A549 (cell line): ENCODE results near the gene SLC25A13. TPM values are rescaled to one million over a fixed set of nuclear protein-coding genes. Genes with fewer than 3 reads are reported as not detected.

Experiments
- ATAC-seq, 2 experiments: fragments of 200-7000 bp in 1 of 2; fragments of >200 bp in 1 of 2; cut with Nextera tagmentation in 1 of 2; cut with Tn5 transposase in 1 of 2; 3 replicates each; pipeline versions ENCODE4 v1.8.0 to v1.9.1; 2018 to 2020; ENCODE audit warnings: mild to moderate bottlenecking in 1 of 2, moderate library complexity in 1 of 2
- CTCF ChIA-PET: fragments of 300-600 bp; sonication (Branson Sonifier 250); formaldehyde crosslinking; extraction: SDS; loops from one replicate; lab custom pipeline; 2021; ENCODE audit warnings: antibody characterized with exemption, inconsistent platforms; lab: Yijun Ruan, JAX
- POLR2A ChIA-PET: fragments of 350-600 bp; formaldehyde crosslinking; extraction: SDS; loops from one replicate; lab custom pipeline; 2021; ENCODE audit warnings: antibody characterized with exemption, inconsistent platforms; lab: Yijun Ruan, JAX
- DNase-seq, 2 experiments: peaks; one replicate each; pipeline versions ENCODE4 v3.0.0 to v3.0.0-alpha.2; 2011 to 2016; ENCODE audit warnings: low read depth in 1 of 2, low spot score in 1 of 2
- FAIRE-seq: peaks from 2 replicates; lab custom pipeline; 2011; peaks lifted over from hg19 to GRCh38; lab: Jason Lieb, UNC
- H3K27ac ChIP-seq, 2 experiments: fragments of >200 bp; sonication (Bioruptor Twin); formaldehyde crosslinking; 3 replicates each; pipeline ENCODE4 v1.5.1; 2016 to 2017
- H3K4me1 ChIP-seq: fragments of >200 bp; sonication (Bioruptor Twin); formaldehyde crosslinking; 3 replicates; pipeline ENCODE4 v1.6.1; 2016
- H3K4me2 ChIP-seq: fragments of >200 bp; sonication (Bioruptor Twin); formaldehyde crosslinking; 3 replicates; pipeline ENCODE4 v1.6.1; 2016
- H3K4me3 ChIP-seq: fragments of >200 bp; sonication (Bioruptor Twin); formaldehyde crosslinking; 3 replicates; pipeline ENCODE4 v1.5.1; 2016
- H3K9me3 ChIP-seq: fragments of >200 bp; sonication (Bioruptor Twin); formaldehyde crosslinking; 3 replicates; pipeline ENCODE4 v1.6.1; 2016
- ATOH8 ChIP-seq: fragments of 250-450 bp; sonication (Bioruptor Pico); IDR thresholded peaks from 2 replicates; pipeline ENCODE4 v1.5.0; 2020; ENCODE audit warnings: low read depth, mild to moderate bottlenecking, moderate library complexity
- BHLHE40 ChIP-seq: IDR thresholded peaks from 2 replicates; pipeline ENCODE4 v1.6.1; 2012; ENCODE audit warnings: low read depth, low read length, inconsistent platforms
- CBX2 ChIP-seq: fragments of 200-600 bp; sonication (generic); IDR thresholded peaks from 2 replicates; pipeline ENCODE4 v1.6.1; 2016; ENCODE audit warnings: low read depth, mild to moderate bottlenecking, borderline replicate concordance
- CTCF ChIP-seq: fragments of >200 bp; sonication (Bioruptor Twin); formaldehyde crosslinking; IDR thresholded peaks from 3 replicates; pipeline ENCODE4 v1.5.1; 2016
- ELK1 ChIP-seq: fragments of 150-350 bp; IDR thresholded peaks from 2 replicates; pipeline ENCODE4 v1.6.1; 2014; ENCODE audit warnings: low read depth, mild to moderate bottlenecking, low read length
- EP300 ChIP-seq, 2 experiments: fragments of >200 bp; sonication (Bioruptor Twin); formaldehyde crosslinking; IDR thresholded peaks; 2 replicates in 1 of 2; 3 replicates in 1 of 2; pipeline ENCODE4 v1.6.1; 2016 to 2017
- FOSB ChIP-seq: fragments of 250-450 bp; sonication (Bioruptor Pico); IDR thresholded peaks from 2 replicates; pipeline ENCODE4 v1.5.0; 2020; ENCODE audit warnings: mild to moderate bottlenecking, moderate library complexity
- FOXS1 ChIP-seq: fragments of 250-450 bp; sonication (Bioruptor Pico); IDR thresholded peaks from 2 replicates; pipeline ENCODE4 v1.5.0; 2020; ENCODE audit warnings: mild to moderate bottlenecking, moderate library complexity
- GATA3 ChIP-seq: IDR thresholded peaks from 2 replicates; pipeline ENCODE4 v1.6.1; 2012; ENCODE audit warnings: borderline replicate concordance
- HDAC2 ChIP-seq: fragments of 200-600 bp; sonication (generic); IDR thresholded peaks from 2 replicates; pipeline ENCODE4 v1.6.1; 2016
- HOXB13 ChIP-seq: fragments of 250-450 bp; sonication (Bioruptor Pico); IDR thresholded peaks from 2 replicates; pipeline ENCODE4 v1.5.0; 2020; ENCODE audit warnings: low read depth, mild to moderate bottlenecking, moderate library complexity
- MAFK ChIP-seq: fragments of 450-650 bp; IDR thresholded peaks from 2 replicates; pipeline ENCODE4 v1.6.1; 2014; ENCODE audit not compliant: partially characterized antibody
- MAZ ChIP-seq: fragments of 150-350 bp; IDR thresholded peaks from 2 replicates; pipeline ENCODE4 v1.6.1; 2014; ENCODE audit warnings: antibody characterized with exemption, low read depth, low read length, borderline replicate concordance
- NPAS2 ChIP-seq: fragments of 250-450 bp; sonication (Bioruptor Pico); IDR thresholded peaks from 2 replicates; pipeline ENCODE4 v1.8.0; 2022; ENCODE audit warnings: mild to moderate bottlenecking, moderate library complexity, borderline replicate concordance
- POLR2AphosphoS2 ChIP-seq: conservative IDR thresholded peaks from 2 replicates; pipeline ENCODE4 v1.6.1; 2012; ENCODE audit warnings: low read length, improper control_type of control experiment, inconsistent platforms
- RAD21 ChIP-seq, 2 experiments: fragments of >200 bp in 1 of 2; sonication (Bioruptor Twin) in 1 of 2; formaldehyde crosslinking in 1 of 2; IDR thresholded peaks in 1 of 2; conservative IDR thresholded peaks in 1 of 2; 2 replicates in 1 of 2; 3 replicates in 1 of 2; pipeline ENCODE4 v1.6.1; 2012 to 2018; ENCODE audit warnings: inconsistent platforms in 1 of 2
- RCOR1 ChIP-seq: fragments of 150-350 bp; IDR thresholded peaks from 2 replicates; pipeline ENCODE4 v1.6.1; 2014; ENCODE audit warnings: antibody characterized with exemption, low read length, low read depth
- RFX5 ChIP-seq: fragments of 450-650 bp; IDR thresholded peaks from 2 replicates; pipeline ENCODE4 v1.7.1; 2014; ENCODE audit warnings: antibody characterized with exemption, mild to moderate bottlenecking, moderate library complexity
- SMC3 ChIP-seq: fragments of >200 bp; sonication (Bioruptor Twin); formaldehyde crosslinking; IDR thresholded peaks from 3 replicates; pipeline ENCODE4 v1.6.1; 2018; ENCODE audit warnings: inconsistent platforms
- SREBF2 ChIP-seq: fragments of 450-650 bp; IDR thresholded peaks from 2 replicates; pipeline ENCODE4 v1.6.1; 2014; ENCODE audit warnings: mild to moderate bottlenecking, moderate library complexity
- TFCP2L1 ChIP-seq: fragments of 250-450 bp; sonication (Bioruptor Pico); IDR thresholded peaks from 2 replicates; pipeline ENCODE4 v1.5.0; 2021; ENCODE audit warnings: mild to moderate bottlenecking
- USF2 ChIP-seq: fragments of 450-650 bp; IDR thresholded peaks from 2 replicates; pipeline ENCODE4 v1.6.1; 2014; ENCODE audit warnings: antibody characterized with exemption
- ZNF302 ChIP-seq: fragments of 250-450 bp; sonication (Bioruptor Pico); IDR thresholded peaks from 2 replicates; pipeline ENCODE4 v1.9.0; 2021; ENCODE audit warnings: inconsistent platforms, mild to moderate bottlenecking, moderate library complexity
- WGBS: methylation state at CpG from one replicate; pipeline ENCODE4 v1.1.6; 2017; ENCODE audit errors: missing lambda C conversion rate; 5-methylcytosine and 5-hydroxymethylcytosine counted together
- polyA plus RNA-seq, 4 experiments: library from polyadenylated mRNA; depleted of rRNA in 3 of 4; stranded (reverse); fragments of >200 nt; fragmentation: RNase III in 1 of 4; extraction: RNeasy Plus Mini Kit Qiagen cat#74134 plus additional on column Dnase treatment in 1 of 4; gene quantifications; 2 replicates in 3 of 4; 3 replicates in 1 of 4; pipeline ENCODE4 v1.2.3, GENCODE V29; 2011 to 2017

Gene SLC25A13
- polyA plus RNA-seq, 2 of the 4 experiments (the other 2 are of a cell fraction), result 32.7 to 51.0 TPM

- TF ChIP-seq CTCF (no peak), NPAS2 (CRISPR knock-in tag) (no peak)
These were observed 133.7 kb downstream of the SLC25A13 start (continued) for GRCh38 chr7:96188174-96188581.

- FAIRE-seq, result no peak
- POLR2A ChIA-PET, result no interaction called here
- TF ChIP-seq GATA3 (no peak), FOXS1 (CRISPR knock-in tag) (no peak), MAFK (no peak), POLR2AphosphoS2 (no peak), RAD21 (conservative IDR thresholded peaks at IDR 0.05 in 1 of 2, IDR thresholded peaks at IDR 0.05 in 1 of 2) (no peak), TFCP2L1 (CRISPR knock-in tag) (no peak)
- TF ChIP-seq, all 56 proteins: peak for 0
- WGBS, result 82% methylated on average over 6 of the region's 6 CpGs
- no peak overlapping the region for H3K4me2 ChIP-seq
- no peak overlapping the region for H3K27ac ChIP-seq
- no peak for ATAC-seq
- no peaks in the 10 kb centered on the region for H3K4me1 ChIP-seq
- CTCF ChIA-PET, result interaction anchor here (0.6 kb wide), 1 partner anchor 13 kb away, joined by 3 read pairs; no protein-coding TSS in a partner anchor
- DNase-seq, result no peak
- no peak overlapping the region for H3K4me3 ChIP-seq
- no peaks in the 10 kb centered on the region for H3K9me3 ChIP-seq
These were observed 134.2 kb downstream of the SLC25A13 start for GRCh38 chr7:96187735-96188134.

GRCh38 chr7:96184783-96185182 is 137.1 kb downstream of the SLC25A13 start:
- FAIRE-seq (no peak), DNase-seq (no peak), ATAC-seq (no peak)
- no peak overlapping the region for H3K4me2 ChIP-seq
- H3K4me3 ChIP-seq, result no peak overlapping the region
- TF ChIP-seq MAZ (no peak), RAD21 (conservative IDR thresholded peaks at IDR 0.05 in 1 of 2, IDR thresholded peaks at IDR 0.05 in 1 of 2) (no peak), SREBF2 (no peak), ATOH8 (no peak)
- H3K27ac ChIP-seq, result no peak overlapping the region
- ChIA-PET POLR2A (no interaction called here), CTCF (no interaction called here)
- 90% methylated on average over 2 of the region's 2 CpGs for WGBS
- H3K9me3 ChIP-seq, result no peaks in the 10 kb centered on the region
- H3K4me1 ChIP-seq, result no peaks in the 10 kb centered on the region

GRCh38 chr7:96183163-96183670 is 138.7 kb downstream of the SLC25A13 start:
- ChIA-PET CTCF (no interaction called here), POLR2A (no interaction called here)
- ATAC-seq (no peak), DNase-seq (no peak), FAIRE-seq (no peak)
- WGBS, result 95% methylated on average over 5 of the region's 5 CpGs
- no peak overlapping the region for H3K4me3 ChIP-seq
- H3K4me2 ChIP-seq, result no peak overlapping the region
- H3K9me3 ChIP-seq, result no peaks in the 10 kb centered on the region
- TF ChIP-seq BHLHE40 (no peak), EP300 (IDR thresholded peaks at IDR 0.05) (no peak), POLR2AphosphoS2 (no peak), HDAC2 (no peak), CBX2 (no peak), FOSB (CRISPR knock-in tag) (no peak), MAZ (no peak), SMC3 (no peak), ELK1 (no peak), HOXB13 (CRISPR knock-in tag) (no peak), RFX5 (no peak), USF2 (no peak), RCOR1 (no peak), MAFK (no peak), ZNF302 (CRISPR knock-in tag) (no peak)
- H3K4me1 ChIP-seq, result no peaks in the 10 kb centered on the region
- no peak overlapping the region for H3K27ac ChIP-seq
